GM21423 (cell line): ENCODE data around the gene PITHD1.
"Not testable (repeated sequence)": the region's sequence is repeated elsewhere in the genome, so short reads cannot be mapped to it uniquely, and the experiment has no call there.

Experiments
- ATAC-seq: cut with Tn5 transposase; IDR thresholded peaks from one replicate; pipeline ENCODE4 v1.9.1; 2021; ENCODE audit warnings: mild to moderate bottlenecking, moderate library complexity; ENCODE audit not compliant: unreplicated experiment

The PITHD1 gene, protein sequence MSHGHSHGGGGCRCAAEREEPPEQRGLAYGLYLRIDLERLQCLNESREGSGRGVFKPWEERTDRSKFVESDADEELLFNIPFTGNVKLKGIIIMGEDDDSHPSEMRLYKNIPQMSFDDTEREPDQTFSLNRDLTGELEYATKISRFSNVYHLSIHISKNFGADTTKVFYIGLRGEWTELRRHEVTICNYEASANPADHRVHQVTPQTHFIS

DNA sequence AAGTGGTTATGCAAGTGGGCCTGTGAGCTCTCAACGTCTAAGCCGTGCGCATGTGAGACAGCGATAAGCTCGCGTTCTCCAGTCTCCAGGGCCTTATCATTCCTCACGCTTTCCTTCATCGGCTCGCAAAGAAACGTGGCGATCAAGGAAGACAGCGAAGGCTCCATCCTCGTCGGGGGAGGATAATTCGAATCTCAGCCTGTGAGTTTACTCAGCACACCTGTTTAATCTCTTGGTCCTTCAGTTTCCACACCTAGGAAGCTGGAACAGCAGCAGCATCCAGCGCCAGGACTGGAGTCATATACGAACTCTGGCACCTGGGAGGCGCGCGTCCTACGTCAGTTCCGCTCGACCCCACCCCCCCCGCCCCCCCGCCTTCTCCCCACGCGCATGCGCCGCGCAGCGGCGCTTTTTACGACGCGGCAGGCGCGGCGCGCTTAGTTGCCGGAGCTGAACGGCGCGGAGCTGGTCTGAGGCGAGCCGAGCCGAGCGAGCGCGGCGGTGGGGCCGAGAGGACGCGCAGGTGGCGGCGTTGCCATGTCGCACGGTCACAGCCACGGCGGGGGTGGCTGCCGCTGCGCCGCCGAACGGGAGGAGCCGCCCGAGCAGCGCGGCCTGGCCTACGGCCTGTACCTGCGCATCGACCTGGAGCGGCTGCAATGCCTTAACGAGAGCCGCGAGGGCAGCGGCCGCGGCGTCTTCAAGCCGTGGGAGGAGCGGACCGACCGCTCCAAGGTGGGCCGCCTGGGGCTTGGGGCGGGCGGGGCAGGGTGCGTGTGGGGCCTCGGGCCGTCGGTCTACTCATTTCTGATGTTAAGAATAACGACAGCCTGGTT, at the start of gene PITHD1:
TSS of gene PITHD1 (plus strand) at position 440 of the 836 bp plus-strand sequence. CDS start at position 538, 98 bp downstream.
- peak; percentile 82 for ATAC-seq

DNA sequence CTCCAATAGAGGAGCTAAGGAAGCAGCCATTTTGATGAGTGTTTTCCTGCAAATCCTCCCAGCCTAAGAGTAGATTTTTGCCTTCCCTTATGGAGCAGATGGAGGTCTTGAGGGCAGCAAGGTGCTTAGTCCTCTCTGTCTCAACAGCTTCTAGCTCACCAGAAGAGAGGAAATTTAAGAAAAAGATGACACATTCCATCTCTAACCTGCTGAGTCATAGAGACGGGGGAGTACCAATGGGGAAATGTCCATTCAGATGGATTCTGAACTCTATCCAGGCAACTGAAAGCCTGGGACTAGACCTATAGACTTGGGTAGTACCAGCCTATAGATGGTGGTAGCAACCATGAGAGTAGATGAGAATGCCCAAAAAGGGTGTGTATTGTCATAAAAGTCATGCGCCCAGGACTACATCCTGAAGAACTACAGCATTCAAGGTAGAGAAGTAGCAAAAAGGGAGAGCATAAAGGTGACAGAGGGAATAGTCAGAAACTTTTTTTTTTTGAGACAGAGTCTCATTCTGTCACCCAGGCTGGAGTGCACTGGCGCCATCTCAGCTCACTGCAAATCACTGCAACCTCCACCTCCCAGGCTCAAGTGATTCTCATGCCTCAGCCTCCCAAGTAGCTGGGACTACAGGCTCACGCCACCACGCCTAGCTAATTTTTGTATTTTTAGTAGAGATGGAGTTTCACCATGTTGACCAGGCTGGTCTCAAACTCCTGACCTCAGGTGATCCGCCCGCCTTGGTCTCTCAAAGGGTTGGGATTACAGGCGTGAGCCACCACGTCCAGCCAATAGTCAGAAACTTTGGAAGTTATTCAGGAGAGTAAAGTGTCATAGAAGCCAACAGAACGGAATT, 45.6 kb upstream of the PITHD1 start:
- ATAC-seq = no peak

DNA sequence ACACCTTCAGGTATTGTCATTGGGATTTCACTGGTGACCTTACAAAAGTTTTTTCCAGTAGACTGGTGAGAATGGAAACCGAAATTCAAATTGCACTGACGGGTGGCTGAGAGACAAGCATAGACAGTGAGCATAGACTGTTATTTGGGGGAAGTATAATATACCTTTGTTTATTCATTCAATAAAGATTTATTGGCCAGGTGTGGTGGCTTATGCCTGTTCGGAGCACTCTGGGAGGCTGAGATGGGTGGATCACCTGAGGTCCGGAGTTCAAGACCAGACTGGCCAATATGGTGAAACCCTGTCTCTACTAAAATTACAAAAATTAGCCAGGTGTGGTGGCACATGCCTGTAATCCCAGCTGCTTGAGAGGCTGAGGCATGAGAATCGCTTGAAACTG, 44.9 kb upstream of the PITHD1 start:
- ATAC-seq = not testable (repeated sequence)

DNA sequence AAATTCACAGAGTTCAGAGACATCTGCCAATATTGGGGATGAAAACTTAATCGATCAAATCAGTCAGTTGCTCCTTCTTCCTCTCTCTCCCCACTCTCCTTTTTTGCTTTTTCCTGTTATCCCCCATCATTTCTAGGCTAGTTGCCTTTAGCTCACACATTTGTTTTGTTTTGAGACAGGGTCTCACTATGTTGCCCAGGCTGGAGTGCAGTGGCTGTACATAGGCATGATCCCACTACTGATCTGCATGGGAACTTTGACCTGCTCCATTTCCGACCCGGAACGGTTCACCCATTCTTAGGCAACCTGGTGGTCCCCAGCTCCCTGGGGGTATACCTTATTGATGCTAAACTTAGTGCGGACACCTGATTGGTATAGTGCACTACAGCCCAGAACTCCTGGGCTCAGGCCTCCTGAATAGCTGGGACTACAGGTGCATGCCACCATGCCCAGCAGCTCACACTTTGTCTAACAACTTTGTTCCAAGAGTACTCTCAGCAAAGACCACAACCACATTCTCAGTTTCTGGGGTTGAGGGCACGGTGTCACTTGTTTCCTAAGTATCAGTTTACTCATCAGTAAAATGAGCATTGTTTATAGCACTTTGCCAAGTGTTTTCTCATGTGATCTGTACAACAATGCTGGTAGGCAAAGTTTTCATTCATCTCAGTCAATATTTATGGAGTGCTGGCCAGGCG, 41.6 kb upstream of the PITHD1 start:
- ATAC-seq = no peak

DNA sequence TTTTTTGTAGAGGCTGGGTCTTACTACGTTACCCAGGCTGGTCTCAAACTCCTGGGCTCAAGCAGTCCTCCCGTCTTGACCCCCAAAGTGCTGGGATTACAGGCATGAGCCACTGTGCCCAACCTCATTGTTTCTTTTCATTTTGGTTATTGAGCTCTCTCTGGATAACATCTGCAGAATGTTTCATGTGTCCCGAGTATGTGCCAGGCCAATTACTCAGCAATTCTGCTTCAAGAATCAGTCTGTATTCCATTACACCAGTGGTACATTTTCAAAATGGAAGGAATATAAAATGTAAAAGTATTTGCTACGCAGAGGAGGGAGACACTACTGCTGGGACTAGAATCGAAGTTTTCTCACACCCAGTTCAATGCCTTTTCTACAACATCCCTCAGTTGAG, 36.6 kb upstream of the PITHD1 start:
- no peak for ATAC-seq

DNA sequence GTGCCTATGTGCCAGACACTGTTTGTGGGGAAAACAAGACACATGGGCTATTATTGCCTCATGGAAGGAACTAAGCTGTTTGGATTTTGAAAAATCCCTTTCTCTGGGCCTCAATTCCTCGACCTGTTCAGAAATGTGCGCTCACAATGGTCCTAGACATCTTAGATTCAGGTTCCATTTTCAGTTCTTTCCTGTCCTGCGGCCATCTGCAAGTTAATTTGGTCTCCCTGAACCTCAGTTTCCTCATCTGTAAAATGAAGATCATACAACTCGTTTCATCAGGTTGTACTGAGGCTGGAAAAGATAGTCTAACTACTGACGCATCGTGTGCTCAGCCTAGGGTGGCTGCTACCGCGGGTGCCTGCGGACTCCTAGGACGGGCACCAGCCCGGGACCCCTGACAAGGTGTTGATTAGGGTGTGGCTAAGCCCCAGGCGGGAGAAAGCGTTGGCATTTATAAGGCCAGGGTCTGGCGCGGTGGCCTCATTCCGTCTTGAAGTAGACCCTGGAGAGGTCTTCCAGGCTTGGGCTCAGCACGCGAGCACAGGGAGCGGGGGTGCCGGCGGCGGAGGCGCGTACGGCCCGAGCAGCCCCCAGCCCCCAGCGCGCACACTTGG, 35.4 kb upstream of the PITHD1 start:
- no peak for ATAC-seq

DNA sequence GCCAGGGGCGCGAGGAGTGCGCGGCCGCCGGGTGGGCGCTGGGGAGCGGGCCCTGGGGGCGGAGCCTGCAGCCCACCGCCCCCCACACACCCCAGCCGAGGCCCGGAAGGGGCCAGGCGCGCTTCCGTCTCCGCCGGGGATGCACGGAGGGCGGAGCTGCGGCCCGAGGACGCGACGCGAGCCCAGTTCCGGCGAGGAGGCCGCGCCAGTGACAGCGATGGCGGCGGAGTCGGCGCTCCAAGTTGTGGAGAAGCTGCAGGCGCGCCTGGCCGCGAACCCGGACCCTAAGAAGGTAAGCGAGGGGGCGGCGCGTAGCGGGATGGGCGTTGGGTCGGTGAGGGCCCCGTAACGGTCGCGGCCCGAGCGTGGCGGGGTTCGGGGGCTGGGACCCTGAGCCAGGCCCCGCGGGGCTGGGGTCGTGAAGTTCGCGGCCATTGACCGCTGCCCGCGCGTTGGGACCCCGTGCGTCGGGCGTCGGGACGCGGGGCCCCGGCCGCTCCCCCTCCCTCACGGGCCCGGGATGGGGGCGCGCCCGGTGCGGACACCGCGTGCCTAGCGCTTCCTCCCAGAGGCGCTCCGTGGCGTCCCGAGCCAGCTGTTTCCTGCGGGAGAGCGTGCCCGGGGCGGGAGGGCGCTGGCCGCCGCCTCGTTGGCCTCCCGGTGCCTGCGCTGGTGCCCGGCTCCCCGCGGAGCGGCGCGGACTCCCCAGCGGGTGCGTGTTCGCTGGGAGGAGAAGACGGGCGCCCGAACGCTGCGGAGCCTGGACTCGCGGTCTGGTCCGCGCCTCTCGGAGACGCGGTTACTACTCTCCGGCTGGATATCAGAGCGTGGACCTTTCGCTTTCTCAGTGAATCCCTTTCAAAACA, 34.7 kb upstream of the PITHD1 start, which contains the start of gene ELOA:
TSS of gene ELOA (plus strand) at position 185 of the 866 bp plus-strand sequence. CDS start at position 218, 33 bp downstream.
- peak; percentile 76 for ATAC-seq

DNA sequence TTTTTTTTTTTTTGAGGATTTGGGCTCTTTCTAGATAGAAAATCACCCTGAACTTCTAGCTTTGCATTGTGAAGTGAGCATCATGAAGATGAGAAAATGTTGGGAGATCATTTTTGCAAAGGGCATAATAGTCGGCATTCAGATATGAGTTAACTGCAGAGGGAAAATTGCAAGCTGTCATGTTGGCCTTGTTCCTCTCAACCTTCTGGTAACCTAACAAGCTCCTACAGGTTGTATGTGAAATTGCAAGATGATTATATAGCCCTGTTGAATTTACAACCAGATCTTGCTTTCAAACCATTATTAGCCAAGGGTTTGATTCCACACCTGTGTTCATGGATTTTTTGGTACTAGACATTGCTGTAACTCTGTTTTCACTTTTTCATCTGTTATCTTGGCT, 32.7 kb upstream of the PITHD1 start:
- no peak for ATAC-seq

DNA sequence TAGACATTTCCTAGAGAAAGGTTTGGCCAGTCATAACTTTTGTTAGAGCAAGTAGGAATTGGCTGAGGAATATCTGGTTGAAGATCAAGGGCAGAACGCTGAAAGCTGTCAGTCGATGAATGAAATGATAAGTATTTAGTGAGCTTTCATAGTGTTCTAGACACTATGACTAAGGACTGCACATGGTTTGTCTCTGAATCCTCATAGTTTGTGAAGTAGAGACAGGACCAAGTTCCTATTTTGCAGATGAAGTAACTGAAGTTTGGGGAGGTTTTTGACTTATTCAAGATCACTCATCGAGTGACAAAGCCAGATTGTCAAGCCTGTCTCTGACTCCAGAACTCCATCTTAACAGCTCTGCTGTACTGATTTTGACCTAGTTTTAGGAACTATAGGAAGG, 30.2 kb upstream of the PITHD1 start:
- no peak for ATAC-seq

DNA sequence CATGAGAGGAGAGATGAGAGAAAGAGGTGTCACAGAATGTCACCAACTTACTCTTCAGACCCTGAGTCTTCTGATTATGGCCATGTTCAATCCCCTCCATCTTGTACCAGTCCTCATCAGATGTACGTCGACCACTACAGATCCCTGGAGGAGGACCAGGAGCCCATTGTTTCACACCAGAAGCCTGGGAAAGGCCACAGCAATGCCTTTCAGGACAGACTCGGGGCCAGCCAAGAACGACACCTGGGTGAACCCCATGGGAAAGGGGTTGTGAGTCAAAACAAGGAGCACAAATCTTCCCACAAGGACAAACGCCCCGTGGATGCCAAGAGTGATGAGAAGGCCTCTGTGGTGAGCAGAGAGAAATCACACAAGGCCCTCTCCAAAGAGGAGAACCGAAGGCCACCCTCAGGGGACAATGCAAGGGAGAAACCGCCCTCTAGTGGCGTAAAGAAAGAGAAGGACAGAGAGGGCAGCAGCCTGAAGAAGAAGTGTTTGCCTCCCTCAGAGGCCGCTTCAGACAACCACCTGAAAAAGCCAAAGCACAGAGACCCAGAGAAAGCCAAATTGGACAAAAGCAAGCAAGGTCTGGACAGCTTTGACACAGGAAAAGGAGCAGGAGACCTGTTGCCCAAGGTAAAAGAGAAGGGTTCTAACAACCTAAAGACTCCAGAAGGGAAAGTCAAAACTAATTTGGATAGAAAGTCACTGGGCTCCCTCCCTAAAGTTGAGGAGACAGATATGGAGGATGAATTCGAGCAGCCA, 27.0 kb upstream of the PITHD1 start:
- no peak for ATAC-seq

DNA sequence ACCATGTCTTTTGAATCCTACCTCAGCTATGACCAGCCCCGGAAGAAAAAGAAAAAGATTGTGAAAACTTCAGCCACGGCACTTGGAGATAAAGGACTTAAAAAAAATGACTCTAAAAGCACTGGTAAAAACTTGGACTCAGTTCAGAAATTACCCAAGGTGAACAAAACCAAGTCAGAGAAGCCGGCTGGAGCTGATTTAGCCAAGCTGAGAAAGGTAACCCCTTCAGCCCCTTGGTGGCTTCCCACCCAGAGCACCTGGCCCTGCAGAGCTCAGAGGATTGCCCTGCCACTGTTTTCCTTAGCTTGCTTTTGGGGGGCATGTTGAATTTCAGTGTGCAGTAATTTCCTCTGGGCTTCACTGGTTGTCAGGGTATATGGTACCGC, 26.4 kb upstream of the PITHD1 start:
- no peak for ATAC-seq

DNA sequence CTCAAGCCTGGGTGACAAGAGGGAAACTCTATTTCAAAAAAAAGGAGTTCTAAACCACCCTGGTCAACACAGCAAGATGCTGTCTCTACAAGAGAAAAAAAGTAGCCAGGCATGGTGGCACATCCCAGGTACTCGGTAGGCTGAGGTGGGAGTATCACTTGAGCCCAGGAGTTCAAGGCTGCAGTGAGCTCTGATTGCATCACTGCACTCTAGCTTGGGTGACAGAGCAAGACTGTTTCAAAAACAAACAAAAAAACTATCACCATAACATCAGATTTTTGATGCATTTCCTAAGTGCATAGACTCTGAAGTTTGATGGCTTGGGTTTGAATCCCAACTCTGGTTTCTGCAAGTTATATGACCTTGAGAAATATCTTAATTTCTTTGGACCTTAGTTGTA, 25.3 kb upstream of the PITHD1 start:
- ATAC-seq = no peak

DNA sequence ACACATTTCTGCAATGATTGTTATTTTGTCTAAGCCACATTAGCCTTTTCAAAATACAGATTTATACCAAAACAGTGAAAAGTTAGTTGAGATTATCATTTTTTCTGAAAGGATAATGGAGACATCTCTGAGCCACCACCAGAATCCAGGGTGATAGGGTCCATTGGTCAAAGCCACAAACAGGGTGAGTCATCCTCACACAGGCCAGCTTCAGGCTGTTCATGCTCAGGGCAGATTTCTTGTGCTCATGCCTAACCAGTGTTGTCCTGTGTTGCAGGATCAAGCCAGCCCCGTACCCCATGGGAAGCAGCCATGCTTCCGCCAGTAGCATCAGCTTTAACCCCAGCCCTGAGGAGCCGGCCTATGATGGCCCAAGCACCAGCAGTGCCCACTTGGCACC, 21.5 kb upstream of the PITHD1 start:
- ATAC-seq = no peak

DNA sequence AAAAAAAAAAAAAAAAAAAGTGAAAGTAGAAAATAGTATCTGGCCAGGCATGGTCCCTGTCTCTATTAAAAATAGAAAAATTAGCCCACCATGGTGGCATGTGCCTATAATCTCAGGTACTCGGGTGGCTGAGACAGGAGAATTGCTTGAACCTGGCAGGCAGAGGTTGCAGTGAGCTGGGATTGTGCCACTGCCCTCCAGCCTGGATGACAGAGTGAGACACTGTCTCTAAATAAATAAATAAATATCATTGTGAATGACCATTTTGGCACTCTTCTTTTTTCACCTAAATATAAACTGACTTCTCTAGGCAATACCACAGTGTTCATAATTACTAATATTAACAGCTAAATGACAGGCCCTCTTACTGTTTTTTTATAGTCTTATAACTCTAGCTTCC, 20.4 kb upstream of the PITHD1 start:
- no peak for ATAC-seq

DNA sequence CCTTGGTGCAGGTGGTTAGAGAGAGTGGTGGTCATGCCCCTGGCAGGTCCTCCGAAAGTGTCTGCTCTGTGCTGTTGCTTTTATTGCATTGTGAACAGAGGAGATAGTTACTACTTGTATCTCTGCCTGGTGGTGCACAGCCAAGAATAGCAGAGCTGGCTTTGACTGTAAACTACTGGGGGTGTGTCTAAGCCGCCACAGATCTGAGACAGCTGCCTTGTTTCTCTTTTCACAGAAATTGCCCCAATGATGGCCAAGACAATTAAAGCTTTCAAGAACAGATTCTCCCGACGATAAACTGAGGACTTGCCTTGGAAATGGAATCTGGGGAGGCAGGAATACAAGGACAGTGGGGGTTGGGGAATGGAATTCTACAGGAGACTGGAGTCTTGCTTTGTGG, 18.9 kb upstream of the PITHD1 start:
- ATAC-seq = no peak

DNA sequence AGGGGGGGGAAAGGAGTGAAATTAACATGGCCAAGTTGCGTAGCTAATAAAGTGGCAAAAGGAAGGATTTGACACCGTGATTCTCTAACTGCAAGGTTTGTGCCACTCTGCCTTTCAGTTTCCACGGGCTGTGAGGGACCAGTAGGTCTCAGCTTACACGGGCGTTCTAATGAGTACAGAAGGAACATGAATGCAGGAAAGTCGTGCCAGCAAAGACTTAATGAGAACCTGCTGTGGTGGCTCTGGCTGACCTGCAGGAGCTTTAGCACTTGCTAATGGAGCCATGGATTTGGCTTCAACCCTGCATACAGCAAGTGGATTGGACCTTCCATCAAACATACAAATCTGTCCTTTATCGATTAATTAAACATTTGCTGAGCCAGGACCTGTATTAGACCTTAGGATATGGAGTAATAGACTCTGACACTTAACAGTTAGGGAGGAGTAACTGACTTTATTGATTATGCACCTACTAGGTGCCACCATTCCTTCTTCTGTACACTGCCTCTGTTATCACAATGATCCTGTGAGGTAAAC, 15.1 kb upstream of the PITHD1 start:
- ATAC-seq = no peak

DNA sequence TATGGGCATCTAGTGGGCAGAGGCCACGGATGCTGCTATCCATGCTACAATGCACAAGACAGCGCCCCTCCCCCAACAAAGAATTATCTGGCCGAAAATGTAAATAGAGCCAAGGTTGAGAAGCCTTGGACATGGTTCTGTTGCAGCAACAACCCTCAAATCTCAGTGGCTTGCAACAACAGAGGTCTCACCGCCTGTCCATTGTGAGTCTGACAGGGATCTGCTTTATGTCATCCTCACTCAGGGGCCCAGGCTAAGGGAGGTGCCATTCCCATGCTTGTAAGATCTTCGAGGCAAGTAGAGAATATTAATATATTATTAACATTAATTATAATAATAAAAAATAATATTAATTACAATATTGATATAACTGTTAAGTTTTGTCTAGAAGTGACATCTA, 9.5 kb upstream of the PITHD1 start:
- ATAC-seq = no peak

DNA sequence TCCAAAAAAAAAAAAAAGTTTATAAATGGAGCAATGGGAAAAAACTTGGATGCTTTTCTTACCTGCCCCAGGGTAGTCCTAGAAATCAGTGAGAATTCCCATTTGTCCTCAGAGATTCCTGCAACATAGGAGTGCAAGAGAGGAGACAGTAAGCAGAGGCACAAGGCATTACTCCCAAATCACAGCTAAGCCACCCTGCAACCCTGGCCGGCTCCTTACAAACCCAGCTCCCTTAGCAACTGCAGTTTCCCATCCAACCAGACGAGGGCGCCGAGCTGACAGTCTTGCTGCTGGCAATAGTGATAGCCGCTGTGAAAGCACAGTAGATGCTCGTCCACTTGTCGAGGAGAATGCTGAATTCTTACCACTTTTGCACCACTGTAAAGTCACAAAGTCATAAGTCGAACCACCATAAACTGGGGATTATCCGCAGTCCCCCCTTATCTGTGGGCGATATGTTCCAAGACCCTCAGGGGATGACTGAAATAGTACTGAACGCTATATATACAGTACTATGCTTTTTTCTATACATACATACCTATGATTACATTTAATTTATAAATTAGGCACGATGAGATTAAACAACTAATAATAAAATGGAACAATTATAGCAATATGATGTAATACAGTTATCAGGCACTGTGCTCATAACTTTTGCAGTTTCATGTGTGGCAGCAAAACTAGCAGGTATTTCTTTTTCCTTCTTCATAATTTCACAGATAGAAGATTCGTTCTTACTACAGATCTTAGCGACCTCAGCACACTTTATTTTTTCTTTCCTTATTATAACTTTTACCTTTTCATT, 6.0 kb upstream of the PITHD1 start:
- no peak for ATAC-seq
